Activated naive CD8-positive, alpha-beta T cell treated with anti-CD3 and anti-CD28 coated beads, Interleukin-2, amount 10 ng/mL, durations not matched to agents 7 days and 5 days (primary cell): Measurements from ENCODE around the gene HOXD12. TPM values are rescaled to one million over a fixed set of nuclear protein-coding genes. Genes with fewer than 3 reads are reported as not detected.

ENCODE experiments used
- ATAC-seq: fragments of 150-1000 bp; cut with Tn5 transposase; one replicate; pipeline ENCODE4 v1.10.0; 2021; ENCODE audit warnings: low read depth, moderate library complexity
- POLR2A ChIA-PET: fragments of 350-600 bp; sonication (Branson Sonifier 250); formaldehyde crosslinking; loops from one replicate; lab custom pipeline; 2021; ENCODE audit warnings: antibody characterized with exemption; lab: Charles Lee
- DNase-seq: peaks from one replicate; pipeline ENCODE4 v3.0.0; 2021
- H3K27ac Mint-ChIP-seq: one replicate; pipeline ENCODE4 v1.8.0; 2022; ENCODE audit warnings: mild to moderate bottlenecking, mixed read lengths
- H3K27me3 Mint-ChIP-seq: one replicate; pipeline ENCODE4 v1.8.0; 2022; ENCODE audit warnings: mild to moderate bottlenecking, moderate library complexity, mixed read lengths
- H3K36me3 Mint-ChIP-seq: one replicate; pipeline ENCODE4 v1.8.0; 2021; ENCODE audit warnings: mild to moderate bottlenecking, mixed read lengths
- H3K4me1 Mint-ChIP-seq: one replicate; pipeline ENCODE4 v1.8.0; 2021; ENCODE audit warnings: mixed read lengths
- H3K4me3 Mint-ChIP-seq: one replicate; pipeline ENCODE4 v1.8.0; 2022; ENCODE audit warnings: mild to moderate bottlenecking, moderate library complexity, mixed read lengths
- H3K9me3 Mint-ChIP-seq: one replicate; pipeline ENCODE4 v1.8.0; 2021; ENCODE audit warnings: mixed read lengths
- total RNA-seq, 2 experiments: library from RNA; stranded (reverse); gene quantifications; one replicate each; pipeline ENCODE4 v1.2.3, GENCODE V29; 2021

Gene HOXD12
- total RNA-seq, 2 experiments from 2014 or later, result not detected

DNA sequence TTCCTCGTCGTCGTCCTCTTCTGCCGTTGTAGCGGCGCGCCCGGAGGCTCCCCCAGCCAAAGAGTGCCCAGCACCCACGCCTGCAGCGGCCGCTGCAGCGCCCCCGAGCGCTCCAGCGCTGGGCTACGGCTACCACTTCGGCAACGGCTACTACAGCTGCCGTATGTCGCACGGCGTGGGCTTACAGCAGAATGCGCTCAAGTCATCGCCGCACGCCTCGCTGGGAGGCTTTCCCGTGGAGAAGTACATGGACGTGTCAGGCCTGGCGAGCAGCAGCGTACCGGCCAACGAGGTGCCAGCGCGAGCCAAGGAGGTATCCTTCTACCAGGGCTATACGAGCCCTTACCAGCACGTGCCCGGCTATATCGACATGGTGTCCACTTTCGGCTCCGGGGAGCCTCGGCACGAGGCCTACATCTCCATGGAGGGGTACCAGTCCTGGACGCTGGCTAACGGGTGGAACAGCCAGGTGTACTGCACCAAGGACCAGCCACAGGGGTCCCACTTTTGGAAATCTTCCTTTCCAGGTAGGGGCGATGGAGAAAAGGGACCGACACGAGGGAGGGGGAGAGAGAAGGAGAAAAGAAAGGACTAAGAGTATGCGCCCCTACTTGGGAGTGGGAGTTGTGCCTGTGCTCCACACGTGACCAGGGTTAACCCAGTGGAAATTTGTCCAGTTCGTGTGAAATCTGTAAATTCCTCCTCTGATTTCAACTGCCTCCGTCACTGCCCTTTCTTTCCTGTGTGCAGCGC lies 6.3 kb upstream of the HOXD12 start:
- no peak for DNase-seq
- peaks cover 93% of the 10 kb centered on the region for H3K27me3 Mint-ChIP-seq
- peak overlapping the region; percentile 23 for H3K27ac Mint-ChIP-seq
- peak overlapping the region; percentile 19 for H3K4me3 Mint-ChIP-seq
- peaks cover 3% of the 10 kb centered on the region for H3K36me3 Mint-ChIP-seq
- peaks cover 5% of the 10 kb centered on the region for H3K9me3 Mint-ChIP-seq
- no peak for ATAC-seq
- H3K4me1 Mint-ChIP-seq, result peaks cover 24% of the 10 kb centered on the region
- POLR2A ChIA-PET, result no interaction called here

- Mint-ChIP-seq H3K4me3 (no peak overlapping the region), H3K36me3 (peaks cover 3% of the 10 kb centered on the region), H3K27me3 (peaks cover 93% of the 10 kb centered on the region), H3K4me1 (peaks cover 23% of the 10 kb centered on the region), H3K9me3 (peaks cover 5% of the 10 kb centered on the region), H3K27ac (peak overlapping the region; percentile 23)
- POLR2A ChIA-PET, result no interaction called here
- no peak for ATAC-seq
- no peak for DNase-seq
Observed at GRCh38 chr2:176093898-176094249, 5.7 kb upstream of the HOXD12 start.

DNA sequence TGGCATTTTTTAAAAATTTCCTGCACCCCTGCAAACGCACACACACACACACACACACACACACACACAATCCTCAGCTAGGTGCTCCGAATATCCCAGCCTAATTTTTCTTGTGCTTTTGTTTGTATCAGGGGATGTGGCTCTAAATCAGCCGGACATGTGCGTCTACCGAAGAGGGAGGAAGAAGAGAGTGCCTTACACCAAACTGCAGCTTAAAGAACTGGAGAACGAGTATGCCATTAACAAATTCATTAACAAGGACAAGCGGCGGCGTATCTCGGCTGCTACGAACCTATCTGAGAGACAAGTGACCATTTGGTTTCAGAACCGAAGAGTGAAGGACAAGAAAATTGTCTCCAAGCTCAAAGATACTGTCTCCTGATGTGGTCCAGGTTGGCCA lies 5.2 kb upstream of the HOXD12 start:
- Mint-ChIP-seq H3K27ac (no peak overlapping the region), H3K9me3 (peaks cover 5% of the 10 kb centered on the region), H3K4me1 (peaks cover 23% of the 10 kb centered on the region), H3K4me3 (no peak overlapping the region), H3K27me3 (peaks cover 93% of the 10 kb centered on the region), H3K36me3 (peaks cover 3% of the 10 kb centered on the region)
- POLR2A ChIA-PET, result no interaction called here
- ATAC-seq, result no peak
- no peak for DNase-seq

DNA sequence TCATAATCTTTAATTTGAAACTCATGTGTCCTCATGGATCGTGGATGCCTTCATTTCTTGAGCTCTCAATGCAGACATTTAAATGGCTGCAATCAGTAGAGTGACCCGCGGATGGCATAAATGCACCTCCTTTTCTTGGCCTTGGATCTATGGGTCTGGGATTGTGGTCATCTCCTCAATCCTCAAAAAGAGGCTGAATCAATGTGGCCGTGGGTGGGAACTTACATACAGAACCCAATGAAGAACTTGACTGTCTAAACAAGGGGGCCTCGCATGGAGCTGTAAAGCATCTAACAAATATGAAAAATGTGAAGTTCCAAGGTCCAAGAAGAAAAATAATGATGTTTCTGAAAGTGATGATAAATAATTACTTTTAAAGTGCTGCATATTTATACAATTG lies 4.2 kb upstream of the HOXD12 start:
- no peak for ATAC-seq
- Mint-ChIP-seq H3K4me1 (peaks cover 23% of the 10 kb centered on the region), H3K9me3 (peaks cover 5% of the 10 kb centered on the region), H3K27ac (no peak overlapping the region), H3K36me3 (peaks cover 2% of the 10 kb centered on the region), H3K4me3 (no peak overlapping the region), H3K27me3 (peaks cover 90% of the 10 kb centered on the region)
- POLR2A ChIA-PET, result interaction anchor here (1.4 kb wide), 1 partner anchor 406 kb away, joined by 4 read pairs; no protein-coding TSS in a partner anchor
- no peak for DNase-seq

DNA sequence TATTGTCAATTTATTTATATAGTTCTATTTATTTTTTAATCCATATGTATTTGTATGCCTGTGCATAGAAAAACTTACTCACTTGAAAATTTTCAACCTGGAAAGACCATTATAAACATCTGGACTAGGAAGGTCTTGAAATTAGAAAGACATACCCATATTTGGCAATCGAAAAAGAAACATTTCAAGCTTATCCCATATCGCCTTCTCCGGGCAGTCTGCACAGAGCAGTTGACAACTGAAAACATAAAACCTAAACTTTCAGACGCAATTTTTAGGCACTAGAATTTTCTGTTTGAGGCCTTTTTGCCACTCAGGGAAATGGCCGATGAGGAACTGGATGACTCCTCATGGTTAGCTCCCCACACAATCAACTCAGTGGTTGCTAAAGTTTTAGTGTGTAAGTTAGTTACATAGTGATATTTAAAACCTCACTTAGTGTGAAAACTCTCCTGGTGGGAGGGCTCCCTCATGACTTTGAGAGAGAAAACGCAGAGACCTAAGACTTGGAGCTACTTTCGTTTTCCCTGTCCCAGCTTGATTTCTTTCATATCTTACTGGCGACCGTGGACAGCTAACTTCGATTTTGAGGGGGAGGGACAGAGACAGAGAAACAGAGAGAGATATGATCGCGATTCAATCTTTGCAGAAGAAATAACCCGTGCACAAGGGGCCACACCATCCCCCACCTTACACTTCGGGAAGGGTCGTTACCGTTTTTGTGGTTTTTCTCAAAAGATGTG lies 3.2 kb upstream of the HOXD12 start:
- peaks cover 5% of the 10 kb centered on the region for H3K9me3 Mint-ChIP-seq
- ATAC-seq, result no peak
- H3K4me3 Mint-ChIP-seq, result peak overlapping the region; percentile 75
- POLR2A ChIA-PET, result interaction anchor here (0.9 to 1.4 kb wide), 2 partner anchors 66 to 407 kb away, joined by 3 to 4 read pairs; no protein-coding TSS in a partner anchor
- peaks cover 2% of the 10 kb centered on the region for H3K36me3 Mint-ChIP-seq
- no peak overlapping the region for H3K27ac Mint-ChIP-seq
- peaks cover 23% of the 10 kb centered on the region for H3K4me1 Mint-ChIP-seq
- H3K27me3 Mint-ChIP-seq, result peaks cover 90% of the 10 kb centered on the region
- DNase-seq, result no peak

GRCh38 chr2:176096986-176097819 lies 2.4 kb upstream of the HOXD12 start:
- H3K27ac Mint-ChIP-seq, result no peak overlapping the region
- H3K36me3 Mint-ChIP-seq, result peaks cover 2% of the 10 kb centered on the region
- peaks cover 2% of the 10 kb centered on the region for H3K9me3 Mint-ChIP-seq
- DNase-seq (peak; percentile 77), ATAC-seq (peak; percentile 63)
- H3K27me3 Mint-ChIP-seq, result peaks cover 90% of the 10 kb centered on the region
- peak overlapping the region; percentile 75 for H3K4me3 Mint-ChIP-seq
- peaks cover 20% of the 10 kb centered on the region for H3K4me1 Mint-ChIP-seq
- POLR2A ChIA-PET, result interaction anchor here (0.9 to 1.4 kb wide), 3 partner anchors 66 to 731 kb away, joined by 3 to 6 read pairs (median 4); no protein-coding TSS in a partner anchor

GRCh38 chr2:176097820-176098365 lies 1.7 kb upstream of the HOXD12 start:
- H3K27me3 Mint-ChIP-seq, result peaks cover 96% of the 10 kb centered on the region
- H3K36me3 Mint-ChIP-seq, result peaks cover 2% of the 10 kb centered on the region
- H3K4me3 Mint-ChIP-seq, result peak overlapping the region; percentile 75
- ATAC-seq, result no peak
- POLR2A ChIA-PET, result interaction anchor here (1.2 kb wide), 1 partner anchor 732 kb away, joined by 6 read pairs; no protein-coding TSS in a partner anchor
- DNase-seq, result no peak
- peaks cover 2% of the 10 kb centered on the region for H3K9me3 Mint-ChIP-seq
- H3K4me1 Mint-ChIP-seq, result peaks cover 20% of the 10 kb centered on the region
- no peak overlapping the region for H3K27ac Mint-ChIP-seq

GRCh38 chr2:176098366-176099158 lies 1.0 kb upstream of the HOXD12 start:
- DNase-seq (no peak), ATAC-seq (no peak)
- Mint-ChIP-seq H3K27ac (no peak overlapping the region), H3K36me3 (peaks cover 2% of the 10 kb centered on the region), H3K9me3 (peaks cover 2% of the 10 kb centered on the region), H3K4me3 (no peak overlapping the region), H3K27me3 (peaks cover 97% of the 10 kb centered on the region), H3K4me1 (peaks cover 18% of the 10 kb centered on the region)
- POLR2A ChIA-PET, result no interaction called here

GRCh38 chr2:176099159-176099727 lies 352 bp upstream of the HOXD12 start:
- ATAC-seq (no peak), DNase-seq (no peak)
- peaks cover 97% of the 10 kb centered on the region for H3K27me3 Mint-ChIP-seq
- H3K36me3 Mint-ChIP-seq, result no peaks in the 10 kb centered on the region
- no peak overlapping the region for H3K4me3 Mint-ChIP-seq
- POLR2A ChIA-PET, result no interaction called here
- peak overlapping the region; percentile 9 for H3K27ac Mint-ChIP-seq
- H3K4me1 Mint-ChIP-seq, result peaks cover 13% of the 10 kb centered on the region
- H3K9me3 Mint-ChIP-seq, result no peaks in the 10 kb centered on the region

- H3K36me3 Mint-ChIP-seq, result no peaks in the 10 kb centered on the region
- no peaks in the 10 kb centered on the region for H3K9me3 Mint-ChIP-seq
- no peak overlapping the region for H3K4me3 Mint-ChIP-seq
- H3K4me1 Mint-ChIP-seq, result peaks cover 17% of the 10 kb centered on the region
- peaks cover 97% of the 10 kb centered on the region for H3K27me3 Mint-ChIP-seq
- POLR2A ChIA-PET, result no interaction called here
- ATAC-seq (no peak), DNase-seq (no peak)
- no peak overlapping the region for H3K27ac Mint-ChIP-seq
Observed at GRCh38 chr2:176100547-176101140, 1.0 kb downstream of the HOXD12 start.

DNA sequence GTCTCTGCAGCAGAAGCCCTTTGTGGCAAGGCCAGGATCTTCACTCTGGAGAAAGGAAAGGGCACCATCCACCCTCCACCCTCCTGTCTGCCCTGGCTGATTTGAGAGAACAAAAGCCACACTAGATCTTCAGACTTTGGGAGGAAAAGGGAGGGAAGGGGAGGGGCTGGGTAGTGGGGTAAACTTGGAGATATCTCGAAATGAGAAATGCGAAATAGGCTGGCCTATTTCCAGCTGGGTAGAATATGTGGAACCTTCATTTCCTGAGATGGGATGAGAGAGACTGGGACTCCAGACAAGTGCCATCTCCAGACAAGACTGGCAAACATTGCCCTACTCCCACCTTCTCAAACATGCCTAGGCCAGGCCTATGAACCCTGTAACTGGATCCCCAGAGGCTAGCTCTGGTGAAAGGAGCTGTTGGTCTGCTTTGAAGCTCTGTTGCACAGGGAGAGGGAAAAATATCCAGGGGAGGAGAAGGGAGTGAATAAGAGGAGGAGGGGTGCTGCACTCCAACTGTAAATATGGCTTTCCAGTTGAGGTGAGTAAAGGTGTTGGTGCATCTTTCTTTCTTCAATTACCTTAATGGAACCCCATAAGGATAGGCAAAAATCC lies 1.7 kb downstream of the HOXD12 start:
- Mint-ChIP-seq H3K9me3 (no peaks in the 10 kb centered on the region), H3K27ac (no peak overlapping the region), H3K4me3 (no peak overlapping the region), H3K36me3 (no peaks in the 10 kb centered on the region), H3K4me1 (peaks cover 19% of the 10 kb centered on the region), H3K27me3 (peaks cover 97% of the 10 kb centered on the region)
- DNase-seq (no peak), ATAC-seq (no peak)
- POLR2A ChIA-PET, result no interaction called here
